ENCODE data around the gene FGF11. TPM values are rescaled to one million over a fixed set of nuclear protein-coding genes. Genes with fewer than 3 reads are reported as not detected.

FGF11 gene
- total RNA-seq, 6 donors from 2014 or later, result 0.15 to 2.0 (median 0.57) TPM; not detected in 1

DNA sequence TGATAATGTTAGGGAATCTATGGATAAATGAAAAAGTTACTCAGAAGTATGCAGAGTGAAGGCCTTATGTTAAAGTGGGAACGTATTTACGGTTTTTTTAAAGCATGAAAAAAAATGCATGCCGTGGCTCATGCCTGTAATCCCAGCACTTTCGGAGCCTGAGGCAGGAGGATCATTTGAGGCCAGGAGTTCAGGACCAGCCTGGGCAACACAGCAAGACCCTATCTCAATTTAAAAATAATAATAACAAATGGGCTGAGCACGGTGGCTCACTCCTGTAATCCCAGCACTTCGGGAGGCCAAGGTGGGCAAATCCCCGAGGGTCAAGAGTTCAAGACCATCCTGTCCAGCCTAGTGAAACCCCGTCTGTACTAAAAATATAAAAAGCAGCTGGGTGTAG lies 50.8 kb downstream of the FGF11 start:
- DNase-seq (no peak), ATAC-seq (ENCODE audit: low FRiP score in 2 of 2) (no peak)
- TF ChIP-seq EP300 (IDR thresholded peaks at IDR 0.05), result no peak
- no peak for TF ChIP-seq POLR2A (IDR thresholded peaks at IDR 0.05)
- TF ChIP-seq, protein P1, sequence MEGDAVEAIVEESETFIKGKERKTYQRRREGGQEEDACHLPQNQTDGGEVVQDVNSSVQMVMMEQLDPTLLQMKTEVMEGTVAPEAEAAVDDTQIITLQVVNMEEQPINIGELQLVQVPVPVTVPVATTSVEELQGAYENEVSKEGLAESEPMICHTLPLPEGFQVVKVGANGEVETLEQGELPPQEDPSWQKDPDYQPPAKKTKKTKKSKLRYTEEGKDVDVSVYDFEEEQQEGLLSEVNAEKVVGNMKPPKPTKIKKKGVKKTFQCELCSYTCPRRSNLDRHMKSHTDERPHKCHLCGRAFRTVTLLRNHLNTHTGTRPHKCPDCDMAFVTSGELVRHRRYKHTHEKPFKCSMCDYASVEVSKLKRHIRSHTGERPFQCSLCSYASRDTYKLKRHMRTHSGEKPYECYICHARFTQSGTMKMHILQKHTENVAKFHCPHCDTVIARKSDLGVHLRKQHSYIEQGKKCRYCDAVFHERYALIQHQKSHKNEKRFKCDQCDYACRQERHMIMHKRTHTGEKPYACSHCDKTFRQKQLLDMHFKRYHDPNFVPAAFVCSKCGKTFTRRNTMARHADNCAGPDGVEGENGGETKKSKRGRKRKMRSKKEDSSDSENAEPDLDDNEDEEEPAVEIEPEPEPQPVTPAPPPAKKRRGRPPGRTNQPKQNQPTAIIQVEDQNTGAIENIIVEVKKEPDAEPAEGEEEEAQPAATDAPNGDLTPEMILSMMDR (IDR thresholded peaks at IDR 0.05), result no peak
- no peak for TF ChIP-seq POLR2AphosphoS5 (IDR thresholded peaks at IDR 0.05)
- H3K36me3 ChIP-seq, result peaks cover 0 to 3% (median under 1%) of the 10 kb centered on the region in 4 donors
- H3K27me3 ChIP-seq, result no peaks in the 10 kb centered on the region
- peaks cover 32 to 73% (median 36%) of the 10 kb centered on the region in 4 donors for H3K4me1 ChIP-seq
- no peak overlapping the region for H3K27ac ChIP-seq
- 73 to 80% methylated on average over 8 of the region's 8 CpGs for WGBS, 2 donors
- no peaks in the 10 kb centered on the region for H3K9me3 ChIP-seq
- H3K4me3 ChIP-seq, result no peak overlapping the region

DNA sequence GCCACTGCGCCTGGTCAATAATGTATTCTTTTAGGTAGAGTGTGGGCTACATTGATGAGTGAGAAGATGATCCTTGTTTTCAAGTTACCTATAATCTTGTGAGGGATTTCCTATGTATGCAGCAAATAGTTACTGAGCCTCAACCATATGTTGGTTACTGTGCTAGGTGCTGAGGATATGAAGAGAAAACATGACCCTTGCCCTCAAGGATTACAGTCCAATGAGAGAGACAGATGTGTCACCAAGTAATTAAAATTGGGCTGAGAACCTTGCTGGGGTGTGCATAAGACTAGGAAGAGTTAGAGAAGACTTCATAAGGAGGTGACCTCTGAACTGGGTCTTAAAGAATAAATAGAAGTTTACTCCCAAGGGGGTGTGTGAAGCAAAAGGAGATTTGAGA lies 52.3 kb downstream of the FGF11 start:
- H3K27ac ChIP-seq, result no peak overlapping the region
- no peak overlapping the region for H3K4me3 ChIP-seq
- H3K27me3 ChIP-seq, result no peaks in the 10 kb centered on the region
- DNase-seq, result no peak
- H3K4me1 ChIP-seq, result peaks cover 18 to 68% (median 28%) of the 10 kb centered on the region in 4 donors
- 100% methylated on average over 1 of the region's 1 CpG for WGBS, 2 donors
- TF ChIP-seq POLR2A (IDR thresholded peaks at IDR 0.05), result no peak
- TF ChIP-seq POLR2AphosphoS5 (IDR thresholded peaks at IDR 0.05), result no peak
- no peaks in the 10 kb centered on the region for H3K9me3 ChIP-seq
- ATAC-seq (ENCODE audit: low FRiP score in 2 of 2), result no peak
- peaks cover 4 to 13% (median 11%) of the 10 kb centered on the region in 4 donors for H3K36me3 ChIP-seq

DNA sequence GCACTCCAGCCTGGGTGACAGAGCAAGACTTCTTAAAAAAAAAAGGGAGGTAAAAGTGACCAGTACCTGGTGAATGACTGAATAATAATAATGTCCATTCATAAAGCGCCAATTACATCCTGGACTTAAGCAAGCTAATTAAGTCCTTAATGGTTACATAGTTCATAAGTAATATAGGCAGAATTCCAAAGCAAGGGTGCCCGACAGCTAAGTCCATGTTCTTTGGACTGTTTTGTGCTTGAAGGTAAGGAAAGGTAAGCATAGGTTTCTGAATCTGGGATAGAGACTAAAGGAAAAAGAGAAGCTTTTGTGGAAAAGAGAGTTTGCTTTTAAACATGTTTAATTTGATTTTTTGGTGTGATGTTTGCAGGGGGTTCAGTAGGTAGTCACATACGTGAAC lies 54.6 kb downstream of the FGF11 start:
- H3K27me3 ChIP-seq, result no peaks in the 10 kb centered on the region
- H3K27ac ChIP-seq, result no peak overlapping the region
- no peaks in the 10 kb centered on the region for H3K9me3 ChIP-seq
- WGBS, 2 donors, result 94 to 97% methylated on average over 3 of the region's 3 CpGs
- no peak overlapping the region for H3K4me3 ChIP-seq
- DNase-seq (no peak), ATAC-seq (ENCODE audit: low FRiP score in 2 of 2) (no peak)
- H3K4me1 ChIP-seq, result peaks cover 4 to 58% (median 15%) of the 10 kb centered on the region in 4 donors
- no peak for TF ChIP-seq EP300 (IDR thresholded peaks at IDR 0.05)
- TF ChIP-seq POLR2A (IDR thresholded peaks at IDR 0.05), result no peak
- no peak for TF ChIP-seq POLR2AphosphoS5 (IDR thresholded peaks at IDR 0.05)
- TF ChIP-seq, protein P1 (IDR thresholded peaks at IDR 0.05), result no peak
- peaks cover 22 to 36% (median 35%) of the 10 kb centered on the region in 4 donors for H3K36me3 ChIP-seq

Other genes starting within 250 kb of the FGF11 start
- 10 to 100 TPM; 10.5 to 32.5 (median 19.4) TPM for gene DLG4, start 219.7 kb upstream of the FGF11 start, total RNA-seq
- gene ACADVL, start 219.6 kb upstream of the FGF11 start, total RNA-seq, result 1,000 to 10,000 TPM in 2 of 6 donors, 100 to 1,000 TPM in 4; 377 to 1,449 (median 553) TPM
- 10 to 100 TPM; 40.4 to 70.2 (median 42.4) TPM for gene DVL2, start 205.0 kb upstream of the FGF11 start, total RNA-seq
- gene PHF23, start 200.1 kb upstream of the FGF11 start, total RNA-seq, result 10 to 100 TPM; 25.4 to 54.5 (median 31.2) TPM
- 100 to 1,000 TPM; 381 to 631 (median 601) TPM for gene GABARAP, start 197.1 kb upstream of the FGF11 start, total RNA-seq
- gene CTDNEP1, start 187.8 kb upstream of the FGF11 start, total RNA-seq, result 100 to 1,000 TPM in 2 of 6 donors, 10 to 100 TPM in 4; 62.9 to 139 (median 75.0) TPM
- gene ELP5, start 187.3 kb upstream of the FGF11 start, total RNA-seq, result 10 to 100 TPM in 5 of 6 donors, 1 to 10 TPM in 1; 5.2 to 36.3 (median 21.0) TPM
- gene CLDN7, start 177.0 kb upstream of the FGF11 start, total RNA-seq, result 100 to 1,000 TPM in 5 of 6 donors, 10 to 100 TPM in 1; 57.6 to 201 (median 137) TPM
- gene SLC2A4, start 157.8 kb upstream of the FGF11 start, total RNA-seq, result 1 to 10 TPM; 1.0 to 5.2 (median 1.2) TPM
- gene YBX2, start 144.9 kb upstream of the FGF11 start, total RNA-seq, result 1 to 10 TPM in 3 of 6 donors, under 1 TPM in 2, not detected in 1; 0.14 to 2.2 (median 1.2) TPM
- 100 to 1,000 TPM in 5 of 6 donors, 10 to 100 TPM in 1; 84.9 to 303 (median 207) TPM for gene EIF5A, start 131.9 kb upstream of the FGF11 start, total RNA-seq
- gene GPS2, start 124.2 kb upstream of the FGF11 start, total RNA-seq, result 100 to 1,000 TPM in 2 of 6 donors, 10 to 100 TPM in 4; 55.2 to 109 (median 95.7) TPM
- gene NEURL4, start 110.2 kb upstream of the FGF11 start, total RNA-seq, result 10 to 100 TPM; 14.2 to 77.5 (median 37.5) TPM
- 100 to 1,000 TPM in 1 of 6 donors, 10 to 100 TPM in 4, 1 to 10 TPM in 1; 8.5 to 114 (median 22.8) TPM for gene ACAP1, start 103.0 kb upstream of the FGF11 start, total RNA-seq
- 10 to 100 TPM in 3 of 6 donors, 1 to 10 TPM in 3; 5.2 to 13.8 (median 10.5) TPM for gene KCTD11, start 87.3 kb upstream of the FGF11 start, total RNA-seq
- gene TMEM95, start 84.4 kb upstream of the FGF11 start, total RNA-seq, result 1 to 10 TPM in 1 of 6 donors, not detected in 5; 1.0 TPM
- gene TNK1, start 58.4 kb upstream of the FGF11 start, total RNA-seq, result 10 to 100 TPM in 1 of 6 donors, 1 to 10 TPM in 5; 5.8 to 16.8 (median 8.2) TPM
- 10 to 100 TPM; 20.6 to 64.5 (median 37.7) TPM for gene PLSCR3, start 45.0 kb upstream of the FGF11 start, total RNA-seq
- 10 to 100 TPM; 21.6 to 65.0 (median 52.6) TPM for gene TMEM256, start 35.4 kb upstream of the FGF11 start, total RNA-seq
- 10 to 100 TPM in 3 of 6 donors, 1 to 10 TPM in 3; 3.8 to 16.8 (median 8.9) TPM for gene NLGN2, start 31.7 kb upstream of the FGF11 start, total RNA-seq
- gene SPEM1, start 19.2 kb upstream of the FGF11 start, total RNA-seq, result not detected
- not detected for gene SPEM2, start 13.9 kb upstream of the FGF11 start, total RNA-seq
- not detected for gene SPEM3, start 10.7 kb upstream of the FGF11 start, total RNA-seq
- gene TMEM102, start 4.1 kb upstream of the FGF11 start, total RNA-seq, result 10 to 100 TPM in 5 of 6 donors, 1 to 10 TPM in 1; 9.7 to 14.3 (median 13.1) TPM
- gene CHRNB1, start 5.5 kb downstream of the FGF11 start, total RNA-seq, result 10 to 100 TPM in 1 of 6 donors, 1 to 10 TPM in 5; 1.9 to 11.5 (median 7.0) TPM
- 10 to 100 TPM; 54.4 to 90.1 (median 74.2) TPM for gene ZBTB4, start 40.1 kb downstream of the FGF11 start, total RNA-seq
- not detected for gene SLC35G6, start 41.9 kb downstream of the FGF11 start, total RNA-seq
- 100 to 1,000 TPM in 4 of 6 donors, 10 to 100 TPM in 2; 79.5 to 139 (median 112) TPM for gene POLR2A, start 44.9 kb downstream of the FGF11 start, total RNA-seq
- 100 to 1,000 TPM in 1 of 6 donors, 10 to 100 TPM in 5; 32.3 to 158 (median 73.2) TPM for gene TNFSF12, start 109.5 kb downstream of the FGF11 start, total RNA-seq
- 100 to 1,000 TPM in 4 of 6 donors, 10 to 100 TPM in 2; 74.2 to 226 (median 129) TPM for gene TNFSF13, start 119.2 kb downstream of the FGF11 start, total RNA-seq
- 100 to 1,000 TPM in 1 of 6 donors, 10 to 100 TPM in 5; 54.2 to 108 (median 57.5) TPM for gene SENP3, start 122.4 kb downstream of the FGF11 start, total RNA-seq
- gene CD68, start 140.1 kb downstream of the FGF11 start, total RNA-seq, result 100 to 1,000 TPM in 5 of 6 donors, 10 to 100 TPM in 1; 76.5 to 500 (median 260) TPM
- gene MPDU1, start 144.3 kb downstream of the FGF11 start, total RNA-seq, result 100 to 1,000 TPM in 1 of 6 donors, 10 to 100 TPM in 5; 50.6 to 121 (median 56.2) TPM
- gene SOX15, start 150.6 kb downstream of the FGF11 start, total RNA-seq, result 1 to 10 TPM in 1 of 6 donors, under 1 TPM in 2, not detected in 3; 0.63 to 1.5 (median 0.71) TPM
- gene FXR2, start 175.4 kb downstream of the FGF11 start, total RNA-seq, result 10 to 100 TPM; 35.6 to 46.1 (median 38.4) TPM
- gene SAT2, start 188.3 kb downstream of the FGF11 start, total RNA-seq, result 100 to 1,000 TPM in 1 of 6 donors, 10 to 100 TPM in 5; 66.4 to 155 (median 81.3) TPM
- gene SHBG, start 190.6 kb downstream of the FGF11 start, total RNA-seq, result under 1 TPM in 3 of 6 donors, not detected in 3; 0.34 to 0.88 (median 0.46) TPM
- 1 to 10 TPM in 2 of 6 donors, under 1 TPM in 2, not detected in 2; 0.46 to 2.2 (median 0.97) TPM for gene ATP1B2, start 211.4 kb downstream of the FGF11 start, total RNA-seq
- gene TP53, start 248.0 kb downstream of the FGF11 start, total RNA-seq, result 10 to 100 TPM; 16.8 to 55.5 (median 21.9) TPM
- gene WRAP53, start 249.0 kb downstream of the FGF11 start, total RNA-seq, result 10 to 100 TPM in 1 of 6 donors, 1 to 10 TPM in 5; 6.0 to 10.3 (median 7.8) TPM

All from upper lobe of left lung (tissue), 6 donors.